ENCODE results near the gene GRK5. TPM values are rescaled to one million over a fixed set of nuclear protein-coding genes. Genes with fewer than 3 reads are reported as not detected.
"Not testable (repeated sequence)": the region's sequence is repeated elsewhere in the genome, so short reads cannot be mapped to it uniquely, and the experiment has no call there.

Gene GRK5
- total RNA-seq, 1 donor: 1.8 TPM

DNA sequence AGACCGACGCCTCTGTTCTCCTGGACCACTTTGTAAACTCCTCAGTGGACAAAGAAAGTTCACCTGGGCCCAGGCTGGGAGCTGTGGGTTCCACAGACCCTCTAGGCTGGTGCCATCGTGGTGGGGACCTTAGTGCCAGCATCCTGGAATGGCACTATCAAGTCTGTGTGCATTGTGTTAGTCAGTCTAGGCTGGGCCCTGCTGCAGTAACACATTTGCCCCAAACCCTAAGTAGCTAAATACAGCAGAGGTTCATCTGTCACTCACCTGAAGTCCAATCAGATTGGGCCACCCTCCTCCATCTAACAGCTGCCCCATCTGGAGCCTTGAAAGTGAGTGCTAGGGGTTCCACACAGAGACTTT lies 224.4 kb downstream of the GRK5 start:
- no peaks in the 10 kb centered on the region for H3K27me3 ChIP-seq (ENCODE audit: insufficient read depth, low read length)
- no peak overlapping the region for H3K4me2 ChIP-seq (ENCODE audit: insufficient read depth, low read length)
- H3K9me3 ChIP-seq (ENCODE audit: low read depth, low read length): no peaks in the 10 kb centered on the region
- no peaks in the 10 kb centered on the region for H3K79me2 ChIP-seq (ENCODE audit: insufficient read depth, low read length)
- no peak overlapping the region for H3K4me3 ChIP-seq (ENCODE audit: insufficient read depth, low read length)
- H3K36me3 ChIP-seq (ENCODE audit: insufficient read depth, low read length): peaks cover 6% of the 10 kb centered on the region
- TF ChIP-seq, protein P1, sequence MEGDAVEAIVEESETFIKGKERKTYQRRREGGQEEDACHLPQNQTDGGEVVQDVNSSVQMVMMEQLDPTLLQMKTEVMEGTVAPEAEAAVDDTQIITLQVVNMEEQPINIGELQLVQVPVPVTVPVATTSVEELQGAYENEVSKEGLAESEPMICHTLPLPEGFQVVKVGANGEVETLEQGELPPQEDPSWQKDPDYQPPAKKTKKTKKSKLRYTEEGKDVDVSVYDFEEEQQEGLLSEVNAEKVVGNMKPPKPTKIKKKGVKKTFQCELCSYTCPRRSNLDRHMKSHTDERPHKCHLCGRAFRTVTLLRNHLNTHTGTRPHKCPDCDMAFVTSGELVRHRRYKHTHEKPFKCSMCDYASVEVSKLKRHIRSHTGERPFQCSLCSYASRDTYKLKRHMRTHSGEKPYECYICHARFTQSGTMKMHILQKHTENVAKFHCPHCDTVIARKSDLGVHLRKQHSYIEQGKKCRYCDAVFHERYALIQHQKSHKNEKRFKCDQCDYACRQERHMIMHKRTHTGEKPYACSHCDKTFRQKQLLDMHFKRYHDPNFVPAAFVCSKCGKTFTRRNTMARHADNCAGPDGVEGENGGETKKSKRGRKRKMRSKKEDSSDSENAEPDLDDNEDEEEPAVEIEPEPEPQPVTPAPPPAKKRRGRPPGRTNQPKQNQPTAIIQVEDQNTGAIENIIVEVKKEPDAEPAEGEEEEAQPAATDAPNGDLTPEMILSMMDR (IDR thresholded peaks at IDR 0.05; ENCODE audit: extremely low read depth, low read depth, low read length): no peak
- DNase-seq (ENCODE audit: insufficient read length, low spot score, missing footprints): no peak
- H3K27ac ChIP-seq (ENCODE audit: low read depth, low read length): no peak overlapping the region
- H3K4me1 ChIP-seq (ENCODE audit: insufficient read depth, low read length): peaks cover 7% of the 10 kb centered on the region
- H2AFZ ChIP-seq (ENCODE audit: low read length): no peak overlapping the region
- H4K20me1 ChIP-seq (ENCODE audit: insufficient read depth, low read length): no peaks in the 10 kb centered on the region

DNA sequence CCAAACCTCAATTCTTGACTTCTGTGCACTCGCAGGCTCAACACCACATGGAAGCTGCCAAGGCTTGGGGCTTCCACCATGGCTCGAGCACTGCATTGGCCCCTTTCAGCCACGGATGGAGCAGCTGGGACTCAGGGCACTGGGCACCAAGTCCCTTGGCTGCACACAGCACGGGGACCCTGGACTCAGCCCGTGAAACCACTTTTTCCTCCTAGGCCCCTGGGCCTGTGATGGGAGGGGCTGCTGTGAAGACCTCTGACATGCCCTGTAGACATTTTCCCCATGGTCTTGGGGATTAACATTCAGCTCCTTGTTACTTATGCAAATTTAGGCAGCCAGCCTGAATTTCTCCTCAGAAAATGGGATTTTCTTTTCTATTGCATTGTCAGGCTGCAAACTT lies 227.6 kb downstream of the GRK5 start:
- not testable (repeated sequence) for H3K4me1 ChIP-seq (ENCODE audit: insufficient read depth, low read length)

DNA sequence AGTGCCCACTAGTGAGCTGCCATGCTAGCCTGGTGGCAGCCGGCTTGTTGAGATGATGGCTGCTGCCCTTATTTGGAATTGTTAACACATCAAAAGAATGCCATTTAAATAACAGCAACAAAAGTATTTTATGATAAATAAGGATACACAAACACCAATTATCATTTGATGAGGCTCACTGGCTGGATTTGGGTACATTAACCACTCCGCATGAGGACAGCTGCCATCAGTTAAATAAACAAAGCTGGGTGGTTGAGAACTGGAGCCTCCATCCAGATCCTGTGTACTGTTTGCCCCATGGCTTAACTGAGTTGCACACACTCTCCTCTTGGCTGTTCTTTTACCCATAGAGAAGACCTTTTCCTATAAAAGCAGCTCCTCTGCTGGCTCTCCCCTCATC lies 231.3 kb downstream of the GRK5 start:
- no peak overlapping the region for H3K4me3 ChIP-seq (ENCODE audit: insufficient read depth, low read length)
- TF ChIP-seq, protein P1 (IDR thresholded peaks at IDR 0.05; ENCODE audit: extremely low read depth, low read depth, low read length): no peak
- no peak for DNase-seq (ENCODE audit: insufficient read length, low spot score, missing footprints)
- H3K79me2 ChIP-seq (ENCODE audit: insufficient read depth, low read length): no peaks in the 10 kb centered on the region
- no peaks in the 10 kb centered on the region for H3K27me3 ChIP-seq (ENCODE audit: insufficient read depth, low read length)
- H3K4me1 ChIP-seq (ENCODE audit: insufficient read depth, low read length): peaks cover 9% of the 10 kb centered on the region
- H4K20me1 ChIP-seq (ENCODE audit: insufficient read depth, low read length): no peaks in the 10 kb centered on the region
- H3K9me3 ChIP-seq (ENCODE audit: low read depth, low read length): no peaks in the 10 kb centered on the region
- no peak overlapping the region for H3K4me2 ChIP-seq (ENCODE audit: insufficient read depth, low read length)
- H3K27ac ChIP-seq (ENCODE audit: low read depth, low read length): no peak overlapping the region
- H3K36me3 ChIP-seq (ENCODE audit: insufficient read depth, low read length): no peaks in the 10 kb centered on the region
- H2AFZ ChIP-seq (ENCODE audit: low read length): no peak overlapping the region

More for the DNA sequence above, 227.6 kb downstream of the GRK5 start:
- not testable (repeated sequence) for H3K79me2 ChIP-seq (ENCODE audit: insufficient read depth, low read length); H3K36me3 ChIP-seq (ENCODE audit: insufficient read depth, low read length); H3K4me2 ChIP-seq (ENCODE audit: insufficient read depth, low read length); DNase-seq (ENCODE audit: insufficient read length, low spot score, missing footprints); H3K9me3 ChIP-seq (ENCODE audit: low read depth, low read length); H2AFZ ChIP-seq (ENCODE audit: low read length); H3K27ac ChIP-seq (ENCODE audit: low read depth, low read length); H3K4me3 ChIP-seq (ENCODE audit: insufficient read depth, low read length); H3K27me3 ChIP-seq (ENCODE audit: insufficient read depth, low read length); H4K20me1 ChIP-seq (ENCODE audit: insufficient read depth, low read length)

DNA sequence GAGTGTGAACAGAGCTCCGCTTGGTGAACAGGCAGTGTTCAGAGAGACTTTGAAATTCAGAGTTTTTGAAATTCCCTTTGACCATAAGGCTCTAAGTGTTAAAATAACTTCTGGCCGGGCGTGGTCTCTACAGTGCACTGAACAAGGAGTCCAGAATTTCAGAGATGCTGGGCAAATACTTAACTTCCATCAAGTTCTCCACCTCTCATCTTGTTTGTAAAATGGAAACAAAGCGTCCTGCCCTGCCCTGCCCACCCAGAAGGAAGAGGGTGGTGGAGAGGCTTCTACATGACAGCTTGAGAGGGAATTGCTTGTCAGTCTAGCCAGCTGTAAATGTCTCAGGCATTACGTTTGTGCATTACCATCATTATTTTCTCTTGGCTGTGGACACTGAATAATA lies 232.6 kb downstream of the GRK5 start:
- TF ChIP-seq, protein P1 (IDR thresholded peaks at IDR 0.05; ENCODE audit: extremely low read depth, low read depth, low read length): no peak
- H3K9me3 ChIP-seq (ENCODE audit: low read depth, low read length): no peaks in the 10 kb centered on the region
- H3K4me2 ChIP-seq (ENCODE audit: insufficient read depth, low read length): no peak overlapping the region
- H3K4me3 ChIP-seq (ENCODE audit: insufficient read depth, low read length): no peak overlapping the region
- no peak overlapping the region for H2AFZ ChIP-seq (ENCODE audit: low read length)
- H3K27me3 ChIP-seq (ENCODE audit: insufficient read depth, low read length): no peaks in the 10 kb centered on the region
- DNase-seq (ENCODE audit: insufficient read length, low spot score, missing footprints): peak; percentile 22
- no peak overlapping the region for H3K27ac ChIP-seq (ENCODE audit: low read depth, low read length)
- no peaks in the 10 kb centered on the region for H3K36me3 ChIP-seq (ENCODE audit: insufficient read depth, low read length)
- peaks cover 9% of the 10 kb centered on the region for H3K4me1 ChIP-seq (ENCODE audit: insufficient read depth, low read length)
- H3K79me2 ChIP-seq (ENCODE audit: insufficient read depth, low read length): no peaks in the 10 kb centered on the region
- H4K20me1 ChIP-seq (ENCODE audit: insufficient read depth, low read length): no peaks in the 10 kb centered on the region
